Hematopoietic multipotent progenitor cell treated with erythropoietin and hydrocortisone succinate and interleukin-3 and kit ligand, for 17 days (in vitro differentiated cells): ENCODE measurements around the gene FLYWCH2.

Experiments
- DNase-seq: peaks from one replicate; pipeline ENCODE4 v3.0.0-alpha.2; 2015; ENCODE audit warnings: low spot score

FLYWCH2 gene

GRCh38 chr16:2853531-2854073 lies 29.4 kb upstream of the FLYWCH2 start:
- DNase-seq, result no peak

GRCh38 chr16:2854700-2855309 lies 28.2 kb upstream of the FLYWCH2 start:
- peak; percentile 34 for DNase-seq

GRCh38 chr16:2855536-2855935 lies 27.5 kb upstream of the FLYWCH2 start:
- DNase-seq, result no peak

GRCh38 chr16:2856061-2856670 lies 26.8 kb upstream of the FLYWCH2 start:
- DNase-seq, result no peak

- DNase-seq, result no peak
These were observed 26.1 kb upstream of the FLYWCH2 start for GRCh38 chr16:2856686-2857450.

GRCh38 chr16:2857451-2858244 lies 25.4 kb upstream of the FLYWCH2 start, which contains the start of gene PRSS22:
PRSS22 (minus strand) TSS chr16:2858170; CDS start chr16:2858104, 66 bp downstream.
- DNase-seq, result no peak

- no peak for DNase-seq
These were observed 24.6 kb upstream of the FLYWCH2 start for GRCh38 chr16:2858245-2859025.

- DNase-seq, result no peak
These were observed 23.2 kb upstream of the FLYWCH2 start for GRCh38 chr16:2859686-2860265.

GRCh38 chr16:2860826-2861567 lies 22.0 kb upstream of the FLYWCH2 start:
- no peak for DNase-seq

- no peak for DNase-seq
These were observed 17.4 kb upstream of the FLYWCH2 start for GRCh38 chr16:2865651-2866050.

GRCh38 chr16:2866431-2866830 lies 16.6 kb upstream of the FLYWCH2 start:
- DNase-seq, result no peak

- DNase-seq, result no peak
These were observed 15.4 kb upstream of the FLYWCH2 start for GRCh38 chr16:2867661-2867986.

GRCh38 chr16:2867987-2868789 lies 14.8 kb upstream of the FLYWCH2 start:
- DNase-seq, result peak; percentile 88

GRCh38 chr16:2871926-2872325 lies 11.1 kb upstream of the FLYWCH2 start:
- no peak for DNase-seq

GRCh38 chr16:2874032-2874911 lies 8.7 kb upstream of the FLYWCH2 start:
- DNase-seq, result no peak

GRCh38 chr16:2874912-2875362 lies 8.1 kb upstream of the FLYWCH2 start:
- DNase-seq, result peak; percentile 81

- DNase-seq, result no peak
These were observed 3.0 kb upstream of the FLYWCH2 start for GRCh38 chr16:2879854-2880508.
